AG04450 (cell line): ENCODE data around the gene PDE4D. TPM values are rescaled to one million over a fixed set of nuclear protein-coding genes. Genes with fewer than 3 reads are reported as not detected.

ENCODE experiments used
- CTCF ChIA-PET: fragments of 300-600, 350-600 bp; formaldehyde crosslinking; extraction: SDS; loops from one replicate; lab custom pipeline; 2022; ENCODE audit warnings: antibody characterized with exemption, inconsistent platforms; lab: Charles Lee
- POLR2A ChIA-PET: fragments of 350-600 bp; formaldehyde crosslinking; extraction: SDS; loops from one replicate; lab custom pipeline; 2021; ENCODE audit warnings: antibody characterized with exemption, inconsistent platforms; lab: Yijun Ruan, JAX
- DNase-seq: peaks from one replicate; pipeline ENCODE4 v3.0.0-alpha.2; 2011; ENCODE audit warnings: low read depth, low spot score
- H3K27ac ChIP-seq: one replicate; pipeline ENCODE4 v1.5.1; 2012; ENCODE audit warnings: low read depth, low read length, control low read depth
- H3K27me3 ChIP-seq: one replicate; pipeline ENCODE4 v1.6.0; 2012; ENCODE audit warnings: low read length; ENCODE audit not compliant: control insufficient read depth, insufficient read depth
- H3K4me3 ChIP-seq: 2 replicates; pipeline ENCODE4 v1.5.1; 2011; ENCODE audit warnings: mild to moderate bottlenecking, low read depth, low read length, control low read depth
- H3K9me3 ChIP-seq: 2 replicates; pipeline ENCODE4 v1.5.1; 2012; ENCODE audit warnings: low read length; ENCODE audit not compliant: control insufficient read depth, insufficient read depth
- CTCF ChIP-seq: IDR thresholded peaks from 2 replicates; pipeline ENCODE4 v1.5.1; 2011; ENCODE audit warnings: low read depth, low read length, control low read depth, inconsistent platforms
- polyA plus RNA-seq: library from polyadenylated mRNA; depleted of rRNA; stranded (reverse); fragments of >200 nt; gene quantifications from 2 replicates; pipeline ENCODE4 v1.2.3, GENCODE V29; 2011

Gene PDE4D
- polyA plus RNA-seq, 1 experiment = 12.0 TPM

- no peaks in the 10 kb centered on the region for H3K9me3 ChIP-seq
- ChIA-PET POLR2A (no interaction called here), CTCF (interaction anchor here (0.7 to 5.6 kb wide), 7 partner anchors 10 to 471 kb away, joined by 3 to 65 read pairs (median 17); no protein-coding TSS in a partner anchor)
- no peaks in the 10 kb centered on the region for H3K27me3 ChIP-seq
- DNase-seq = no peak
- TF ChIP-seq CTCF = no peak
- H3K27ac ChIP-seq = no peak overlapping the region
- no peak overlapping the region for H3K4me3 ChIP-seq
These were observed 536.0 kb downstream of the PDE4D start for GRCh38 chr5:59357381-59357977.

GRCh38 chr5:59356813-59357380, 536.6 kb downstream of the PDE4D start:
- DNase-seq = no peak
- Histone ChIP-seq H3K27ac (no peak overlapping the region), H3K9me3 (no peaks in the 10 kb centered on the region), H3K27me3 (no peaks in the 10 kb centered on the region), H3K4me3 (no peak overlapping the region)
- TF ChIP-seq CTCF = no peak
- ChIA-PET POLR2A (no interaction called here), CTCF (interaction anchor here (1.0 to 5.6 kb wide), 3 partner anchors 11 to 169 kb away, joined by 3 to 65 read pairs (median 21); no protein-coding TSS in a partner anchor)

- no peak for TF ChIP-seq CTCF
- Histone ChIP-seq H3K4me3 (no peak overlapping the region), H3K9me3 (no peaks in the 10 kb centered on the region), H3K27me3 (no peaks in the 10 kb centered on the region), H3K27ac (no peak overlapping the region)
- ChIA-PET POLR2A (no interaction called here), CTCF (interaction anchor here (0.8 to 5.6 kb wide), 5 partner anchors 13 to 468 kb away, joined by 3 to 65 read pairs (median 6); no protein-coding TSS in a partner anchor)
- DNase-seq = no peak
These were observed 538.7 kb downstream of the PDE4D start for GRCh38 chr5:59354811-59355210.

GRCh38 chr5:59354274-59354673, 539.3 kb downstream of the PDE4D start:
- no peak for TF ChIP-seq CTCF
- POLR2A ChIA-PET = no interaction called here
- CTCF ChIA-PET = interaction anchor here (0.8 to 4.2 kb wide), 5 partner anchors 13 to 468 kb away, joined by 3 to 21 read pairs (median 6); no protein-coding TSS in a partner anchor
- Histone ChIP-seq H3K9me3 (no peaks in the 10 kb centered on the region), H3K4me3 (no peak overlapping the region), H3K27ac (no peak overlapping the region), H3K27me3 (no peaks in the 10 kb centered on the region)
- no peak for DNase-seq

- DNase-seq = no peak
- ChIA-PET CTCF (interaction anchor here (1.0 to 3.1 kb wide), 4 partner anchors 16 to 460 kb away, joined by 3 to 16 read pairs (median 6); no protein-coding TSS in a partner anchor), POLR2A (no interaction called here)
- no peak overlapping the region for H3K4me3 ChIP-seq
- no peak for TF ChIP-seq CTCF
- no peaks in the 10 kb centered on the region for H3K27me3 ChIP-seq
- H3K27ac ChIP-seq = no peak overlapping the region
- H3K9me3 ChIP-seq = no peaks in the 10 kb centered on the region
These were observed 542.3 kb downstream of the PDE4D start for GRCh38 chr5:59351076-59351794.
